Measurements from ENCODE around the gene ADGRL3.

ADGRL3 gene

DNA sequence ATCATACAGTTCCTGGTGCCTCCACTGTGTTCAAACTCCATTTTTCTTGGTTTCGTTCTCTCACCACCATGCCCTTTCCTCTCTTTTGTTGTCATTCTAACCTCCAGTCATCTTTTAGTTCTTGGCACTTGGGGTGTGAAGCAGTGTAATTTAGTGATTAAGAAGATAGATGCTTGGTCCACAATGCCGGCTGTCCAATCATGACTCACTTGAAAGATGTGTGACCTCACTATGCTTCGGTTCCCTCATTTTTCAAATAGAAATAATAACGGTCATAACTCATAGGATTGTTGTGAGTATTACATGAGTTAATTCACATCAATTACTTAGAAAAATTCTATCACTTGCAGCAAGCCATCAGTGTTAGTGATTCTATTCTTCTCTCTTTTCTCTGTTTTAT is 327.8 kb downstream of the ADGRL3 start:
- Histone ChIP-seq H3K27ac (ENCODE audit: insufficient read depth, low read depth, low read length, poor library complexity, severe bottlenecking) (no peak overlapping the region), H3K4me3 (ENCODE audit: insufficient read depth, low read depth, low read length) (no peak overlapping the region), H3K4me1 (ENCODE audit: control insufficient read depth, insufficient read depth, low read length) (peaks cover 19% of the 10 kb centered on the region), H3K27me3 (ENCODE audit: control insufficient read depth, insufficient read depth, low read length, poor library complexity, severe bottlenecking) (no peaks in the 10 kb centered on the region), H3K9me3 (ENCODE audit: control insufficient read depth, low read length) (no peaks in the 10 kb centered on the region), H3K36me3 (ENCODE audit: control insufficient read depth, insufficient read depth, low read length) (no peaks in the 10 kb centered on the region)
- WGBS, 2 experiments: 94 to 95% methylated on average over 2 to 3 of the region's 4 CpGs

DNA sequence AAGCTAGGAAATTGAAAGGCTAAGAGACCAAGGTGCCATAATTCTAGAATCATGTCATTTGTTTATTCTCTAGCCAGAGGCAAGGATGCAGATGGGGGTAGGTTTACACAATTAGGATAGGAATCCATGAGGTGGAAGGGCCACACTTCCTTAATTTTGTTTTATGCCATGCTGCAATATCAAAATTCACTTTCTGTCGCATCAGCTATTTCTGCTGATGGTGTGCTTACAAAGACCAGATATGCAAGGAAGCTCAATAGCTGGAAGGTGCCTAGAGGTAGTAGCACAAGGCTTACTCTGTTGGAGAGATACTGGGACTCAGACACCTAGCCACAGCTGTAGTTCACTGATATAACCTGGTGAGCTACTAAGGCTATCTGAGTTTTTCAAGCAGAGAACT is 328.5 kb downstream of the ADGRL3 start:
- Histone ChIP-seq H3K27ac (ENCODE audit: insufficient read depth, low read depth, low read length, poor library complexity, severe bottlenecking) (no peak overlapping the region), H3K9me3 (ENCODE audit: control insufficient read depth, low read length) (no peaks in the 10 kb centered on the region), H3K27me3 (ENCODE audit: control insufficient read depth, insufficient read depth, low read length, poor library complexity, severe bottlenecking) (no peaks in the 10 kb centered on the region), H3K4me3 (ENCODE audit: insufficient read depth, low read depth, low read length) (no peak overlapping the region), H3K36me3 (ENCODE audit: control insufficient read depth, insufficient read depth, low read length) (no peaks in the 10 kb centered on the region), H3K4me1 (ENCODE audit: control insufficient read depth, insufficient read depth, low read length) (peaks cover 21% of the 10 kb centered on the region)
- WGBS, 2 experiments: 95 to 97% methylated on average over 1 of the region's 1 CpG

DNA sequence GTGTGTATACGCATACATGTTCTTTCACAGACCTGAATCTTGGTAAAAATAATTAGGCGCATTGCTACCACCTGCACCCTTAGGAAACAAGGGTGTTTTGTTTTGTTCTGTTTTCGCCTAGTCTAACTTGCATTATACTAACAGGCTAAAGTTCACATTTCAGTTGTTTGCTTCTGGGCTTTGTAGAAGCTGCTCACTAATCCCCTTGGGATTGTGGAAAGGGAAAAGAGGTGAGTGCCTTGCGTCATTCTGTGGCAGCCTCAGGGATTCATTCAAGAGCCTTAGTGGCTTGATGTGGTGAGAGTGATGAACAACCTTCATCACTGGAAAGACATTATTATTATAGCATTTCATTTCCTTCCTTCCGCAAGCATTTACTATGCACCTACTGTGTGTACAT is 331.1 kb downstream of the ADGRL3 start:
- no peaks in the 10 kb centered on the region for H3K27me3 ChIP-seq (ENCODE audit: control insufficient read depth, insufficient read depth, low read length, poor library complexity, severe bottlenecking)
- WGBS, 2 experiments: 81 to 90% methylated on average over 4 to 5 of the region's 5 CpGs
- H3K4me3 ChIP-seq (ENCODE audit: insufficient read depth, low read depth, low read length): no peak overlapping the region
- H3K9me3 ChIP-seq (ENCODE audit: control insufficient read depth, low read length): no peaks in the 10 kb centered on the region
- peaks cover 21% of the 10 kb centered on the region for H3K4me1 ChIP-seq (ENCODE audit: control insufficient read depth, insufficient read depth, low read length)
- H3K36me3 ChIP-seq (ENCODE audit: control insufficient read depth, insufficient read depth, low read length): no peaks in the 10 kb centered on the region
- H3K27ac ChIP-seq (ENCODE audit: insufficient read depth, low read depth, low read length, poor library complexity, severe bottlenecking): peak overlapping the region; percentile 45

DNA sequence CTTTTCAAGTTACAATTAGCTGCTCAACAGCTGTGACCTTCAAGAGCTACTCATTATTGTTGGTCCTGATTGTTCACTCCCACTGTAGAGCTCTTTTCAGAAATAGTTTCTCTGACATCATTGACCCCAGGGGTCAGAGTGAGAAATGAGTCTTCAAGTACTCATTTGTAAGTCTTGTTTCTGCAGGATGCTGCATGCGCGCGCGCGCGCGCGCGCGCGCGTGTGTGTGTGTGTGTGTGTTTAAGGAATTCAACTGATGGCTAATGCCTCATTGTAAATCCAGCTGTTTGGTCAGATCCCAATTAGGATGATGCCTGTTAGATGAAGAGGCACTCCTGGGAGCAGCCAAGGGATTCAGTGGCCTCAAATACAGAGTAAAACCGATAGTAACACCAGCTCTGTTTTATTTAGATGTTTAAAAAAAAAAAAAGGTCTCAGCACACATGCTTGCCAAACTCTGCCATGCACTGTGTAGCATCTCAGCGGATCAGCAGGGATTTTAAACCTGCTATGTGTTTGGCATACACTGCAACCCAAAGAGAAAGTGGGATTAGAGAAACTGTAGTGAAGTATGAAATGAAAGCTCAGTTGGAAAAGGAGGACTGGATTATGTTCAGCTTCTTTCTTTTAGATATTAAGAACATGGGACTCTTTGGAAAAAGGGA is 332.3 kb downstream of the ADGRL3 start:
- no peaks in the 10 kb centered on the region for H3K36me3 ChIP-seq (ENCODE audit: control insufficient read depth, insufficient read depth, low read length)
- 73 to 74% methylated on average over 14 of the region's 14 CpGs for WGBS, 2 experiments
- no peaks in the 10 kb centered on the region for H3K27me3 ChIP-seq (ENCODE audit: control insufficient read depth, insufficient read depth, low read length, poor library complexity, severe bottlenecking)
- H3K4me1 ChIP-seq (ENCODE audit: control insufficient read depth, insufficient read depth, low read length): peaks cover 21% of the 10 kb centered on the region
- peak overlapping the region; percentile 29 for H3K27ac ChIP-seq (ENCODE audit: insufficient read depth, low read depth, low read length, poor library complexity, severe bottlenecking)
- no peak overlapping the region for H3K4me3 ChIP-seq (ENCODE audit: insufficient read depth, low read depth, low read length)
- no peaks in the 10 kb centered on the region for H3K9me3 ChIP-seq (ENCODE audit: control insufficient read depth, low read length)

DNA sequence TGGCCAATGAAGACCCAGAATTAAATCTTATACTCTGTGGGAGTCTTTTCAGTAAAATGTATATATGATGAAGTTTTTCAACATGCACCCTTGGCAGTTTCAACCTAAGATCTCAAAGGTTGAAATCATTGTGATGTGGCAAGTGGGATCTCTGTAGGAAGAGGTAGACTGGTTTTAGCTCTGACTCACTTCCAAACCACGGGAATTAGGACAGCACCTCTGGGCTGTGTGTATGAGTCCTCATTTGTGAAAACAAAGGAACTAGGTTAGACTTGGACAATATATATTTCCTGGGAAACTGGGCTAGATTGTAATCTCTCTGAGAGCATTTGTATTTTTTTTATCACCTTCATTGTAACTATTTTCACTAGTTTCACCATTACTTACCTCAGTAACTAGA is 333.0 kb downstream of the ADGRL3 start:
- no peak overlapping the region for H3K4me3 ChIP-seq (ENCODE audit: insufficient read depth, low read depth, low read length)
- no peaks in the 10 kb centered on the region for H3K36me3 ChIP-seq (ENCODE audit: control insufficient read depth, insufficient read depth, low read length)
- WGBS, 2 experiments: 93 to 96% methylated on average over 1 of the region's 1 CpG
- H3K27ac ChIP-seq (ENCODE audit: insufficient read depth, low read depth, low read length, poor library complexity, severe bottlenecking): no peak overlapping the region
- no peaks in the 10 kb centered on the region for H3K27me3 ChIP-seq (ENCODE audit: control insufficient read depth, insufficient read depth, low read length, poor library complexity, severe bottlenecking)
- peaks cover 21% of the 10 kb centered on the region for H3K4me1 ChIP-seq (ENCODE audit: control insufficient read depth, insufficient read depth, low read length)
- H3K9me3 ChIP-seq (ENCODE audit: control insufficient read depth, low read length): no peaks in the 10 kb centered on the region

DNA sequence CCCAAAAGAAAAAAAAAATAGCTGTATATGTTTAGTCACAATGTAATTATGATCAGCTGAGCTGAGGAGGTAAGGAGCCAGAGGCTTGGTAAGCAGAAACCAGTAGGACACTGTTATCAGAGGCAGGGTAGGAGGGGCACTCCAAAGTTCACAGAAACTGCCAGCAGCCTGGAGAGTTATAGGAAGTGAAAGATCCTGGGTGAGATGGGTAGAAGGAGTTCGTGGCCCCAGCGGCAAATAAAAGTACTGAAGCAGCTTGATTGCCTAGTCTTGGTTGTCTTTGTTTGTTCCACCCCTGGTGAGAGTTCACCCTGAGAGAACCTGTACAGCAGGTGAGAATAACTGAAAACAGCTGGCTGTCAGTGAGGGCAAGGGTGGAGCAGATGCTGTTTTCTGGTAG is 340.8 kb downstream of the ADGRL3 start:
- Histone ChIP-seq H3K4me3 (ENCODE audit: insufficient read depth, low read depth, low read length) (no peak overlapping the region), H3K27ac (ENCODE audit: insufficient read depth, low read depth, low read length, poor library complexity, severe bottlenecking) (no peak overlapping the region), H3K36me3 (ENCODE audit: control insufficient read depth, insufficient read depth, low read length) (no peaks in the 10 kb centered on the region), H3K4me1 (ENCODE audit: control insufficient read depth, insufficient read depth, low read length) (peaks cover 11% of the 10 kb centered on the region), H3K27me3 (ENCODE audit: control insufficient read depth, insufficient read depth, low read length, poor library complexity, severe bottlenecking) (no peaks in the 10 kb centered on the region), H3K9me3 (ENCODE audit: control insufficient read depth, low read length) (no peaks in the 10 kb centered on the region)
- 57 to 66% methylated on average over 2 of the region's 2 CpGs for WGBS, 2 experiments

DNA sequence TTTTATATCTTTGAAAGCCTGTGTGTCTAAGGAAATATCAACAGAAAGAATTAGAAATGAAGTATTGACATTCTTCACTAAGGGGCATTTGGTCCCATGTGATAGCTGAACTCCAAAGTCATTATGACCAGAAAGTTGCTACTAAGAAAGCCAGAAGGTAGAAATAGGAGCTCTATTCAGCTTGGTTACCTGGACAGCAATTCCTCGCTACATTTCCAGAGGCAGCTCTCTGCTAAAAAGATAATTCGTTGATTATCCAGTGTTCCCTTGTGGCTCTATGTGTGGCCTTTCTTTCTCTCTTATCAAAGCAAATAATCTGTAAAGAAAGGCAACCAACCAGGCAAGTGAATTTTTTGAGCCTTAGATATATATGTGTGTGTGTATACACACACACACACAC is 341.3 kb downstream of the ADGRL3 start:
- Histone ChIP-seq H3K4me1 (ENCODE audit: control insufficient read depth, insufficient read depth, low read length) (peaks cover 11% of the 10 kb centered on the region), H3K36me3 (ENCODE audit: control insufficient read depth, insufficient read depth, low read length) (no peaks in the 10 kb centered on the region), H3K9me3 (ENCODE audit: control insufficient read depth, low read length) (no peaks in the 10 kb centered on the region), H3K27me3 (ENCODE audit: control insufficient read depth, insufficient read depth, low read length, poor library complexity, severe bottlenecking) (no peaks in the 10 kb centered on the region), H3K4me3 (ENCODE audit: insufficient read depth, low read depth, low read length) (no peak overlapping the region), H3K27ac (ENCODE audit: insufficient read depth, low read depth, low read length, poor library complexity, severe bottlenecking) (no peak overlapping the region)
- WGBS, 2 experiments: 95 to 96% methylated on average over 2 of the region's 2 CpGs

DNA sequence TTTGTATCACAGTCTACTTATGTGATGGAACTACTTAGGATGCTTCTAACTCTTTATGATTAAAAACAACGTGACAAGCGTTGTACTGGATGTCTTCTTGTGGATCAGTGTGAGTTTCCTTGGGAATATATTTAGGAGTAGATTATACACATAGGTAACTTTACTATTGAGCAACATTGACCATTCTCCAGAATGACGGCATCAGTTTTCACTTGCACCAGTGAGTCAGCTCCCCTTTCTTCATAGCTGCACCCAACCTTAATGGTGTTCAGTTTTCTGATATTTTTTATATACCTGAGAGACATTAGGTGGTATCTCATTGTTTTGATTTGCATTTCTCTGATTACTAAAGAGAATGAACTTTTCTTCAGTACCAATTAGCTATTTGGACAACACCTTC is 343.9 kb downstream of the ADGRL3 start:
- Histone ChIP-seq H3K4me3 (ENCODE audit: insufficient read depth, low read depth, low read length) (no peak overlapping the region), H3K27ac (ENCODE audit: insufficient read depth, low read depth, low read length, poor library complexity, severe bottlenecking) (no peak overlapping the region), H3K27me3 (ENCODE audit: control insufficient read depth, insufficient read depth, low read length, poor library complexity, severe bottlenecking) (no peaks in the 10 kb centered on the region), H3K9me3 (ENCODE audit: control insufficient read depth, low read length) (no peaks in the 10 kb centered on the region), H3K36me3 (ENCODE audit: control insufficient read depth, insufficient read depth, low read length) (no peaks in the 10 kb centered on the region), H3K4me1 (ENCODE audit: control insufficient read depth, insufficient read depth, low read length) (peaks cover 11% of the 10 kb centered on the region)
- whole genome bisulfite sequencing, 2 experiments: 94 to 100% methylated on average over 2 to 3 of the region's 3 CpGs

DNA sequence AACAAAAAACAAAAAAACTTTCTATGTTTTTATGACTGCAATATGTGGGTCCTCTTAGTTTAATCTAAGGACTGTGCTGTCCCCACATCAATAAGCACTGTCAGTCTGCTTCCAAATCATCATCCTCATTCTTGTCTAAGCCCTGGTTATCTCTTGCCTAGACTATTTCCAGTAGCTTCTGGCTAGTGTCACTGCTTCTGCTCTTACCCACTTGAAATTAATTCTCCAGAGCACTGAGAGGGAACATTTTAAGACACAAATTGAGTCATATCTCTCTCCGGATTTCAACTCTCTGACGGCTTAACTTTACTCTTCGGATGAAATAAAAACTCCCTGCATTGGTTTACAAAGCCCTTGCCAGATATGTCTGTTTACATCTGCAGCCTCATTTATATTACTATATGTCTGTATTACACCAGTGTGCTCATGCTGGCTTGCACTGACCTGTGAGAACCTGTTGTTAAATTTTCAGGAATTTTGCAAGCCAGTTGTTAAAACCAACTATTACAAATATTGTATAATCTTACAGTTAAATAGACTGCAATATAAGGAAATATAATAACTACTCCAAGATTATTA is 345.9 kb downstream of the ADGRL3 start:
- no peaks in the 10 kb centered on the region for H3K27me3 ChIP-seq (ENCODE audit: control insufficient read depth, insufficient read depth, low read length, poor library complexity, severe bottlenecking)
- 90 to 98% methylated on average over 3 of the region's 3 CpGs for WGBS, 2 experiments
- no peaks in the 10 kb centered on the region for H3K36me3 ChIP-seq (ENCODE audit: control insufficient read depth, insufficient read depth, low read length)
- no peak overlapping the region for H3K4me3 ChIP-seq (ENCODE audit: insufficient read depth, low read depth, low read length)
- no peaks in the 10 kb centered on the region for H3K4me1 ChIP-seq (ENCODE audit: control insufficient read depth, insufficient read depth, low read length)
- no peak overlapping the region for H3K27ac ChIP-seq (ENCODE audit: insufficient read depth, low read depth, low read length, poor library complexity, severe bottlenecking)
- no peaks in the 10 kb centered on the region for H3K9me3 ChIP-seq (ENCODE audit: control insufficient read depth, low read length)

DNA sequence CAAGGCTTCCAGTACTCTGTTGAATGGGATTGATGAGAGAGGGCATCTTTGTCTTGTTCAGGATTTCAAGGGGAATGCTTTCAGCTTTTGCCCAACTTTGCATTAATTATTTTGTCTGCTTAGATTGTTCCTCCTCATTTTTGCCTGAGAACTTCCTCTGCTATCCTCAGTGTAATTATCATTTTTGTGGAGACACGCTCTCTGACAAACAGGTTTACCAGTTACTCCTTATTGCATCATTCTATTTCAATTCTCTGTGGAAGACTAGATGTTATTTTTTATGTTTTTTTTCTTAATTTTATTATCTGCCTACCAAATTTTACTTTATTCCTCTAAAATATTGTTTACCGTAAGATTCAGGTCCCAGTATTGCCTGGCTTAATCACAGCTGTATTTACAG is 349.2 kb downstream of the ADGRL3 start:
- no peaks in the 10 kb centered on the region for H3K36me3 ChIP-seq (ENCODE audit: control insufficient read depth, insufficient read depth, low read length)
- no peaks in the 10 kb centered on the region for H3K4me1 ChIP-seq (ENCODE audit: control insufficient read depth, insufficient read depth, low read length)
- no peaks in the 10 kb centered on the region for H3K9me3 ChIP-seq (ENCODE audit: control insufficient read depth, low read length)
- WGBS, 2 experiments: 100% methylated on average over 1 to 2 of the region's 2 CpGs
- no peaks in the 10 kb centered on the region for H3K27me3 ChIP-seq (ENCODE audit: control insufficient read depth, insufficient read depth, low read length, poor library complexity, severe bottlenecking)
- H3K27ac ChIP-seq (ENCODE audit: insufficient read depth, low read depth, low read length, poor library complexity, severe bottlenecking): no peak overlapping the region
- no peak overlapping the region for H3K4me3 ChIP-seq (ENCODE audit: insufficient read depth, low read depth, low read length)
